ENCODE results near the gene FBRSL1.
"Not testable (repeated sequence)": the region's sequence is repeated elsewhere in the genome, so short reads cannot be mapped to it uniquely, and the experiment has no call there.

FBRSL1 gene

GRCh38 chr12:132454193-132454932 lies 35.6 kb upstream of the FBRSL1 start:
- DNase-seq, result no peak

GRCh38 chr12:132454933-132455418 lies 35.0 kb upstream of the FBRSL1 start:
- no peak for DNase-seq

- no peak for DNase-seq
Measured at GRCh38 chr12:132455565-132455964, 34.4 kb upstream of the FBRSL1 start.

DNA sequence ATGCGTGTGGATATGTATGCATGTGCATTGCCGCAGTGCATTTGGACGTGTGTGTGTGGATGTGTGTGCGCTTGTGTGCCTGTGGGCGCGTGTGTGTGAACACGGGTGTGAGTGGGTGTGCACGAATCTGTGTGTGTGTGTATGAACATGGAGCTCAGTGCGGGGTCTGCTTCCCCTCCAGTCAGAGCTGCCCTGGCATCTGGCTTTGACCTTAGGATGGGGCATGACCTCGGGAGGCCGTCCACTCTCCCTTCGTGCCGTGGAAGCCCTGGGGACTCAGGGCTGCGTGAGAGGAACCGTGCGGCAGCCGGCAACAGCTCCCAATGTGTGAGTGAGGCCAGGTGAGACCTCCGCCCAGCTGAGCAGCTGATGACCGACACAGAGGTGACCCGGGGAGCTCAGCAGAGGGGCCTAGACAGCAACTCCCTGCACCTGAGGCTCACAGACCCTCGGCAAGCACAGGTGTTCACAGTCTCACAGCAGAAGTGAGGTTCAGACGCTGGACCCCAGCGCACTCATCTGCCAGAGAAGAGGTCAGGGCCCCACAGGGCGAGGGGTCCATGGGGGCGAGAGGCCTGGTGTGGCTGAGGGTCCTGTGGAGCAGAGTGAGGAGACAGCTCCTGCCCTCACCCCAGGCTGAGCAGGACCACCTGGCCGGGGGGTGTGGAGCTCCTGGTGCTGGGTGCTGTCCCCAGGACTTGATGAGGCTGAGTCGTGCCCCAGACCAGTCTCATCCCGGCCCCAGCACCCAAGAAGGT lies 33.6 kb upstream of the FBRSL1 start:
- DNase-seq, result no peak

DNA sequence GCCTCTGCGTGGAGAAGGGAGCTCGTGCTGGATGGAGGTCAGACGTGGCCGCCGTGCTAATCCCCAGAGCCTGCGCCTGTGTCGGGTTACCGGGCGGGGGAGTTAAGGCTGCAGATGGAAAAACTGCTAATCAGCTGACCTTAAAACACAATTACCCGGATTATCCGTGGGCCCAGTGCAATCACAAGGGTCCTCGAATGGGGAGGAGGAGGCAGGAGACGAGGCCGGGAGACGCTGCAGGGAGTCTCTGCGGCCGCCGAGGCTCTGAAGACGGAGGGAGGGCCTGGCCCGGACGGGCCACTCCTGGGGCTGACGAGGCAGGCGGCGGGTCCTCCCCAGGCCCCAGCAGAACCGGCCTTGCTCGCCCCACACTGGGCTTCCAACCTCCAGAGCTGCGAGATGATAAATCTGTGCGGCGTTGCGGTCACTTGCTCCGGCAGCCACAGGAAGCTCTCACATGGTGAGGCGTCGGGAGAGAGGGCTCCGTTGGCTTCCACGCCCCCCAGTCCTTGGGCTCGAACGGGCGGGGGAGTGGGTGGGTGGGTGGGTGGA lies 32.9 kb upstream of the FBRSL1 start:
- no peak for DNase-seq

DNA sequence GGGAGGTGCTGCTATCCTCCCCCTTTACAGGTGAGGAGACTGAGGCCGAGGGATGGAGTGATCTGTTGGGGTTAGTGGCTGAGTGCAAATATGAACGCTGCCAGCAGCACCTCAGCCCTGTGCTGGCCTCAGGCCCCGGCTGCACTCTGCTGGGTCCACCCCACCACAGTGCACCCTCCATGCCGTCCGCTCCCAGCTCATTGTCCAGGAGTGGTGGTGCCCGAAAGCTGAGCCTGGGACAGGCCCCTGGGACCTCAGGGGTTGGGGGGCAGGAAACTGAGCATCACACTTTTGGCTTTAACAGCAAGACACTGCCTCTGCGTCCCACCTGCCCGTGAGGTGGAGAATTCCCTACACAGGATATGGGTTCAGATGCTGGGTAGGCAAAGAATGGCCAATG lies 31.5 kb upstream of the FBRSL1 start:
- no peak for DNase-seq

- no peak for DNase-seq
Measured at GRCh38 chr12:132458846-132459641, 30.9 kb upstream of the FBRSL1 start.

DNA sequence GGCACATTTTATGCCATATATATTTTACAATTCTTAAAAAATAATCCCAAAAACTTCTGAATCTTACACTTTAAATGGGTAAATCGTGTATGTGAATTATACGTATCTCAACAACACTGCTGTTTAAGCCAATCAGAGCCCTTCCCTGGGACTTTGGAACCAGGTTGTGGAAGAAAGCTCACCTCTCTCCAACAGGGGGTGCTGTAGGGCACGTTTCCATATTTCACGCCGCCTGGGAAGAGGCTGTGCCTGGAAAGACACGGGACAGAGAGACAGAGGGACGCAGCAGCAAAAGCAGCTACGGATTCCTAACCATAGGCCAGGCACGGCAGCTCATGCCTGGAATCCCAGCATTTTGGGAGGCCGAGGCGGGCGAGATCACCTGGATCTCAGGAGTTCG lies 29.4 kb upstream of the FBRSL1 start:
- DNase-seq, result no peak

- no peak for DNase-seq
Measured at GRCh38 chr12:132461526-132461925, 28.4 kb upstream of the FBRSL1 start.

GRCh38 chr12:132462788-132463187 lies 27.2 kb upstream of the FBRSL1 start:
- no peak for DNase-seq

DNA sequence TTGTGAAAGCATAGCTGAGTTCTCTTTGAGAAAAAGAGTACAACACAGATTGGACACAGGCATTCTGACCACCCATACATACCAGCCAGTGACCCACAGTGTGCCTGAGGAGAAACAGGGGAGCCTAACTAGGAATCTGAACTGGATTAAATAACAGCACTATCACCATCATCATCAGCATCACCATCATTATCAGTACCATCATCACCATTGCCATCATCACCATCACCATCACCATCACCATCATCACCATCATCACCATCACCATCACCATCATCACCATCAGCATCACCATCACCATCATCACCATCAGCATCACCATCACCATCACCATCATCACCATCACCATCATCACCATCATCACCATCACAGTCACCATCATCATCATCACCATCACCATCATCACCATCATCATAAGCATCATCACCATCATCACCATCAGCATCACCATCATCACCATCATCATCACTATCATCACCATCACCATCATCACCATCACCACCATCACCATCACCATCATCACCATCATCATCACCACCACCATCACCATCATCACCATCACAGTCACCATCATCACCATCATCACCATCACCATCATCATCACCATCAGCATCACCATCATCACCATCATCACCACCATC lies 26.5 kb upstream of the FBRSL1 start:
- not testable (repeated sequence) for DNase-seq

DNA sequence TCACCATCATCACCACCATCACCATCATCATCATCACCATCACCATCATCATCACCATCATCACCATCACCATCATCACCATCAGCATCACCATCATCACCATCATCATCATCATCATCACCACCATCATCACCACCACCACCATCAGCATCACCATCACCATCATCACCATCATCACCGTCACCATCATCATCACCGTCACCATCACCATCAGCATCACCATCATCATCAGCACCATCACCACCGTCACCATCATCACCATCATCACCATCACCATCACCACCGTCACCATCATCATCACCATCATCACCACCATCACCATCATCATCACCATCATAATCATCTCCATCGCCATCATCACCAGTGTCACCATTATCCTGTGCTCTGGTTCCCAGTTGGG lies 25.6 kb upstream of the FBRSL1 start:
- not testable (repeated sequence) for DNase-seq

GRCh38 chr12:132464820-132465219 lies 25.1 kb upstream of the FBRSL1 start:
- no peak for DNase-seq

DNA sequence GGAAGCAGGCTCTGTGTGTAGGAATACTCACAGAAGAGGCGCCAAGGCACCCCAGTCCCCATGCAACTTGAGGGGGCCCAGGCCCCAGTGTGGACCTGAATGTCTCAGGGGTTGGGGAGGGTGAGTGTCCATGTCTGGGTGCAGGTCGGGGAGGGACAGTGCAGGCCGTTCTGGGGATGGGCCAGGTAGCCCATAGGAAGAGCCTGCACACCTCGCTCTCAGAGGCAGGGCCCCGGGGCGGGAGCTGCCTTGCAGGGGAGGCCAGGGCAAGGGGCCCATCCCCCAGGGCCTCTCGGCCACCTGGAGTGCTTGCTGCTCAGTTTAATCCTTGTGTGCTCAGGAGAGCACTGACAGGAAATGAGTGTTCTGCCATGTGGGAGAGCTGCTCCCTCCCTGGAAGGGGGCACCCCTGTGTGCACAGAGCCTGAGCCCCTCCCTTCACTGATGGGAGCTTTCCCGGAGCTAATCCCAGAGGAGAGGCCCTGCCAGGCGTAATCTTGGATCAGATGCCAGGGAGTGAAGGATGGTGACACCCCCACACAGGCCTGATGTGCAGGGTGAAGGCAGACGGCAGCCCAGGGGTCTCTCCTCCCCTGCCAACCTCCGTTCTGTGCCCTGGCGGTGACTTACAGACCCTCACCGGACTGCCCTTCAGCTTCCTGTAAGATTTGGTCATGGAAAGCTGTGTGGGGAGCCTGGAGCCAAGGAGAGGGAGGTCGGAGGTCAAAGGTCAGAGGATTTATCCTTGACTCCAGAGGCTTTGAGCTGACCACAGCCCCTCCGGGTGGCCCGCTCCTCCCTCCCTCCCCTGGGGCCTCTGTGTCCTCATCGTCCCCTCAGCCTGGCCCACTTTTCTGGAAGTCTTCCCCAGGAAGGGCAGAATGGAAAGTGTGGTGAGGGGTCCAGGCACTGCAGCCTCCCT lies 24.4 kb upstream of the FBRSL1 start:
- DNase-seq, result no peak

GRCh38 chr12:132466241-132467201 lies 23.4 kb upstream of the FBRSL1 start:
- no peak for DNase-seq

DNA sequence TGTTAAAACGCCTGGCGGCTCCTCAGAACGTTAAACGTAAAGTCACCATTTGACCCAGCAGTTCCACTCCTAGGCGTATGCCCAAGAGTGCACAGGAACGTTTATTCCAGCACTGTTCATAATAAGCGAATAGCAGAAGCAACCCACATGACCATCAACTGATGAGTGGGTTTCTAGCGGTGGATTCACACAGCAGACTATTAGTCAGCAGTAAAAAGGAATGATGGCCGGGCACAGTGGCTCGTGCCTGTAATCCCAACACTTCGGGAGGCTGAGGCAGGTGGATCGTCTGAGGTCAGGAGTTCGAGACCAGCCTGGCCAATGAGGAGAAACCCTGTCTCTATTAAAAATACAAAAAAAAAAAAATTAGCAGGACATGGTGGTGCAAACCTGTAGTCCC lies 22.4 kb upstream of the FBRSL1 start:
- DNase-seq, result no peak

DNA sequence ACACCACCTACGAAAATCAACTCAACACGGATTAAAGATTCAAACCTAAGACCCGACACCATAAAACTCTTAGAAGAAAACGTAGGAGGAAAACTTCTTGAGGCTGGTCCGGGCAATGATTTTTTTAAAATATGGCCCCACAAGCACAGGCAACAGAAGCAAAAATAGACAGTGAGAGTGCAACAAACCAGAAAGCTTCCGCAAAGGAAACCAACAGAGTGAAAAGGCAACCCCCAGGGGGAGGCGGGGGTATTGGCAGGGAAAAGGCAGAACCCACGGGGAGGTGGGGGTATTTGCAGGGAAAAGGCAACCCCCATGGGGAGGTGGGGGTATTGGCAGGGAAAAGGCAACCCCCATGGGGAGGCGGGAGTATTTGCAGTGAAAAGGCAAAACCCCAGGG lies 20.5 kb upstream of the FBRSL1 start:
- no peak for DNase-seq

- no peak for DNase-seq
Measured at GRCh38 chr12:132470397-132470796, 19.6 kb upstream of the FBRSL1 start.

GRCh38 chr12:132471011-132471857 lies 18.7 kb upstream of the FBRSL1 start:
- peak in 1 of 2 donors; percentile 68 for DNase-seq
